Stimulated activated CD8-positive, alpha-beta memory T cell treated with anti-CD3 and anti-CD28 coated beads, Interleukin-12 subunit alpha, Interleukin-12 subunit beta, amount 100 ng/mL, for 1 hour (primary cell): ENCODE data around the gene PUSL1.

Source experiments
- DNase-seq: peaks from one replicate; pipeline ENCODE4 v3.0.0-alpha.2; 2020; ENCODE audit warnings: low read depth

PUSL1 gene

DNA sequence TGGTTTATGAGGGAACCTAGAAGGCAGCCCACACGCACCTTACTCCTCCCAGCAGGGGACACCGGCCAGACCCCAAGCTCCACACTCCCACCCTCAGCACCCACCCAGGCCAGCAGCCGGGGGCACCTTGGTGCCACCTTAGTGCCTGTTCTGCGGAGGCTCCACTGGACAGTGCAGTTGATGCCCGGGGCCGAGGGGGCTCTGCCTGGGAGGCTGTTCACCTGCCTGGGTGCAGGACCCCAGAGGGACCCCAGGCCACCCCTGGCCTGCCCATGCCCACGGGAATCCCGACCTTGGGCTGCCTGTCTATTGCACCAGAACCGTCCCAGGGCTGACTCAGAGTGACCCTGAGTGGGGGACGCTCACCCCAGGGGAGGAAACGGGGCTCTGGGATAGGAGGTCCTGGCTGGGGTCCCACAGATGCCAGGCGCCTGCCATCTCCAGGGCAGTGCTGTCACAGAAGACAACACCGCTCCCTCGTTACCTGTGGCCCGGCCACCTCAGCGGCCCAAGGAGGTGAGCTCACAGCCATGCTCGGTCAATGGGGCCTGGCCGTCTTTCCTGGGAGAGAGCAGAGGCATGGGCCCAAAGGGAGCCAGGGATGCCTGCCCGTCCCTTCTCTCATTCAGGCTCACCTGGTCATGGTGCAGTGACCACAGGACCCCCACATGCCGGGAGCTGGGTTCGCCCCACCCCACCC lies 27.5 kb upstream of the PUSL1 start:
- DNase-seq: no peak

DNA sequence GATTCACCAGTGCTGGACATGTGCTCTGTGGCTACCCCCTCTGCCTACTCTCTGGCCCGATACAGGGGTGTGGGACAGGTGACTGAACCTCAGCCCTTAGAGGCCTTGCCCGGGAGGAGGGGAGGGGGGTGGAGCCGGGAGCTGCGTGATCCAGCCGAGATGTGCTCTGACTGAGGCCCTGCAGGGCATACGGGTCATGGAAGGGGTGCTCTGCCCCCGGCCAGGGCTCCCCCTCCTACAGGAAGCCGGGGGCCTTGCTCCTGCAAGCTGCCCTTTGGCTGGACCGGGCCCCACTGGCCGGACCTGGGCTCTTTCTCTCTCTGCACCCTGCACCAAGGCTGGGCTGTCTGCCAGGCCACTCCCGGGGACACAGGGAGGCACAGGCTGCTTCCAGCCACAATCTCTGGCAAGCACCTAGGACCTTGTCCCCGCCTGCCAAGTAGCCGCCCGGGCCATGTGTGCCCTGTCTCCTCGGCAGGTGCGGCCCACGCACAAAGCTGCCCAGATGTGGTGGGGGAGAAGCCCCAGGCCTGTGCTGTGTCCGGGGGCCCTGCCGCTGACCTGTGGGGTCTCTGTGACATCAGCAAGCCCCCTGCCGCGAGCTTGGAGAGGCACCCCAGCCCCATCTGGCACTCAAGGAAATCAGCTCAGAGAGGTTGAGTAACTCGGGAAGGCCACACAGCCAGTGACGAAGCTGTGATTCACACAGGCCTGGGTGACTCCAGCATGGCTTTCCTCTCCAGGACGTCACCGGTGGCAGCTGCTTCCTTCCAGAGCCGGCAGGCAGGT lies 26.7 kb upstream of the PUSL1 start:
- no peak for DNase-seq

- DNase-seq: no peak
These were observed 25.4 kb upstream of the PUSL1 start for GRCh38 chr1:1282998-1283397.

- no peak for DNase-seq
These were observed 24.6 kb upstream of the PUSL1 start for GRCh38 chr1:1283821-1284220.

- DNase-seq: no peak
These were observed 23.9 kb upstream of the PUSL1 start for GRCh38 chr1:1284221-1285101.

DNA sequence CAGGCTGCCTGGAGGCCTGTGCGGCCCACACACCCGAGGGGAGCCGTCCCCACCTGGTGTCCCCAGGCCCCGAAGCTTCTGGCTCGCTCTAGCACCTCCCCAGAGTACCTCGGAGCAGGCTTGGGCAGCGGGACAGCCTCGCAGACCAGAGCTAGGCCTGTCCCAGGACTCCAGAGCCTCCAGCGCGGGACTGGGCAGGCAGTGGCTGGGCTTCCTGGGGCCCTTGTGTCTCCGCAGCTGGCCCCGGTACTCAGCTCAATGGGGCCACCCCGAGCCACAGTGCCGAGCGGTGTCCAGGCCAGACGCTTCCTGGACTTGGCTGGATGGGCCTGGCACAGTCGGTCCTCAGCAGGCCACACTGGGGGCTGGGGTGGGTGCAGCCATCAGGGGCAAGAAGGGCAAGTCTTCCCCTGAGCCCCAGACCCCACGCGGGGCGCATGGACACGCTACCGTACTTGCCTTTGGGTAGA lies 23.3 kb upstream of the PUSL1 start:
- DNase-seq: no peak

GRCh38 chr1:1285611-1286311 lies 22.6 kb upstream of the PUSL1 start:
- DNase-seq: no peak

- DNase-seq: no peak
These were observed 21.8 kb upstream of the PUSL1 start for GRCh38 chr1:1286313-1287261.

DNA sequence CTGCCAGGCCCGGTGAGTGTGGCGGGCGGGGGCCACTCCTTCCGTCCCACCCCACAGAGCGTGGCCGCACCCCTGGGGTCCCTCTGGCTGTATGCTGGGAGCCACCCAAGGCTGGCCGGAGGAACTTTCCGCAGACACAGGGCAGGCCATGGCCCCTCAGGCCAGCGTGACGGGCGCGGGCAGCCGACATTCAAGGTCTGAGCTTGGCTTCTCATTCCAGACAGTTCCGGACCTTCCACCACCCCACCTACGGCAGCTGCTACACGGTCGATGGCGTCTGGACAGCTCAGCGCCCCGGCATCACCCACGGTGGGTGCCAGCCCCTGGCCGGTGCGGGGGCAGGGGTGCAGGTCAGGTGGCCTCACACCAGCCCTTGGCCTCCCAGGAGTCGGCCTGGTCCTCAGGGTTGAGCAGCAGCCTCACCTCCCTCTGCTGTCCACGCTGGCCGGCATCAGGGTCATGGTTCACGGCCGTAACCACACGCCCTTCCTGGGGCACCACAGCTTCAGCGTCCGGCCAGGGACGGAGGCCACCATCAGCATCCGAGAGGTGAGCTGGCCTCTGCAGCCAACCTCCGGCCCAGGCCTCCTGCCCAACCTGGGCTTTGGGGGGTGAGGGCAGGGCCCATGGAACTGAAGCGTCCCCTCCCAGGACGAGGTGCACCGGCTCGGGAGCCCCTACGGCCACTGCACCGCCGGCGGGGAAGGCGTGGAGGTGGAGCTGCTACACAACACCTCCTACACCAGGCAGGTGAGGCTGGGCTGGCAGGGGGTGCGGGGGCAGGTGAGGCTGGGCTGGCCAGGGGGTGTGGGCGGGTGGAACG lies 20.9 kb upstream of the PUSL1 start:
- no peak for DNase-seq

DNA sequence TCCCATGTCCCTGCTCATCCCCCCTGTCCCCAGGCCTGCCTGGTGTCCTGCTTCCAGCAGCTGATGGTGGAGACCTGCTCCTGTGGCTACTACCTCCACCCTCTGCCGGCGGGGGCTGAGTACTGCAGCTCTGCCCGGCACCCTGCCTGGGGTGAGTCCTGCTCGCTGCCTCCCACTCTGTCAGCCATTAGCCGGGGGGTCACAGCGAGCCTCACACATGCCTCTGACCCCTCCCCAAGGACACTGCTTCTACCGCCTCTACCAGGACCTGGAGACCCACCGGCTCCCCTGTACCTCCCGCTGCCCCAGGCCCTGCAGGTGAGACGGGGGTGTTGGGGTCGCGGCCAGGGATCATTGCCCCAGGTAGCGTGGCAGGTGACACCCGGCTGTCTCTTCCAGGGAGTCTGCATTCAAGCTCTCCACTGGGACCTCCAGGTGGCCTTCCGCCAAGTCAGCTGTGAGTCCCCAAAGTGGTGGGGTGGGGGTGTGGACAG lies 18.1 kb upstream of the PUSL1 start:
- peak; percentile 27 for DNase-seq

DNA sequence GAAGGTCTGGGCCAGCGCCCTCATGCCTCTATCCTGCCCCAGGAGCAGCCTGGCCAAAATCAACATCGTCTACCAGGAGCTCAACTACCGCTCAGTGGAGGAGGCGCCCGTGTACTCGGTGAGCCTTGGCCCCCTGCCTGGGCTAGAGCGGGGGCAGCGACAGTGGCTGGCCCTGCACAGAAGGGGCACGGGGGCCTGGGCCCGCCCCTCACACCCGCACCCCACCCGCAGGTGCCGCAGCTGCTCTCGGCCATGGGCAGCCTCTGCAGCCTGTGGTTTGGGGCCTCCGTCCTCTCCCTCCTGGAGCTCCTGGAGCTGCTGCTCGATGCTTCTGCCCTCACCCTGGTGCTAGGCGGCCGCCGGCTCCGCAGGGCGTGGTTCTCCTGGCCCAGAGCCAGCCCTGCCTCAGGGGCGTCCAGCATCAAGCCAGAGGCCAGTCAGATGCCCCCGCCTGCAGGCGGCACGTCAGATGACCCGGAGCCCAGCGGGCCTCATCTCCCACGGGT lies 17.3 kb upstream of the PUSL1 start:
- DNase-seq: no peak

GRCh38 chr1:1291548-1292441 lies 16.6 kb upstream of the PUSL1 start:
- peak; percentile 33 for DNase-seq

DNA sequence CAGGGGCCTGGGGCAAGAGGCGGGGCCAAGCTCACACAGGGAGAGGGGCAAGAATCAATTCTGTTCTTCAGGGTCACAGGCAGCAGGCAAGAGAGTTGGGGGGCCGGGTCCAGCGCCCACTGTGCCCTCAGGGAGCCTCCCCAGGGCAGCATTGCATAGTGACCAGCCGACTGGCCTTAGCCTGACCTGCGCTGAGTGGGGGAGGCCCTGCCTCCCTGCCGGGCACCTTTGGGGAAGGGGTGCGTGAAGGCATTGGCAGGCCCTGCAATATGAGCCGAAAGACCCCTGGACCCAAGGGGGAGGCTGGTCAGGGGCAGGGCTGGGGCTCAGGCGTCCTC lies 16.0 kb upstream of the PUSL1 start:
- DNase-seq: no peak

- DNase-seq: no peak
These were observed 15.5 kb upstream of the PUSL1 start for GRCh38 chr1:1292851-1293250.

DNA sequence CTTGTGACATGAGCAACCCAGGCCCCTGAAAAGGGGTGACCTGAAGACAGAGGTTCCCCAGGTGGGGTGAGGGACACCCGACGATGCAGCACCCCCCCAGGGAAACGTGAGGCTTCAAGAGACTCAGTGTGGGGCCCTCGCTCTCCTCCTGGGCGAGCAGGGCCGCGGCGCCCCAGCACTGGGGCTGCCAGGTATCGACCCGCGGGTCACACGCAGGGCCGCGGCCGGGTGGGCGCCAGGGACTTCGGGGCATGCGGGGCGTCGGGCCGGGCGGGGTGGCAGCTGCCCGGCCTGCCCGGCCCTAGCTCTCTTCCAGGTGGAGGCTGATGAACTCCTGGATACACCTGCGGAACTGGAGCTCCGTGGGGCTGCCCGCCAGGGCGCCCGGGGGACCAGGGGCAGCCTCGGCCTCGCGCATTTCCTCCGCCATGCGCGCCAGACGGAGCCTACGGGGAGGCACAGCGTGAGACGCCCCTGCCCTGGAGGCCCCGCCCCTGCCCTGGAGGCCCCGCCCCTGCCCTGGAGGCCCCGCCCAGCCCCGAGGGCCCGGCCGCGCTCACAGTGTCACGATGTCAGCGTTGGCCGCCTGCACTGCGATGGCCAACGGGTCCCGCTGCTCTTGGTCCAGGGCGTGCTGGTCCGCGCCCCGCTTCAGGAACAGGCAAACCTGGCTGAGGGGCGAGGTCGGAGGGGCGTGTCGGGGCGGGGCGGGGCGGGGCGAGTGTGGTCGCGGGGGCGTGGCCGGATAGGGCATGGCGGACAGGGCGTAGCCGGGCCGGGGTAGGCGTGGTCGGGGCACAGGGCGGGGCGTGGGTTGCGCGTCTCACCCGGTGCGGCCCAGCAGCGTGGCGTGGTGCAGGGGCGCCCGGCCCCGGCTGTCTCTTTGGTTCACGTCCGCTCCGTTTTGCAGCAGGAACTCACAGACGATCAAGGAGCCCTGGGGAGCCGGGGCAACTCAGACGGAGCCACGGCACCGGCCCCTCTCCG lies 14.8 kb upstream of the PUSL1 start:
- no peak for DNase-seq

GRCh38 chr1:1294250-1294890 lies 14.0 kb upstream of the PUSL1 start:
- no peak for DNase-seq
